Activated T-helper 1 cell treated with Interleukin-2 at 50 U/mL for 16 hours (primary cell): ENCODE measurements around the gene INKA1.
A peak's percentile ranks its signal among the peaks of the same experiment; 100 is the strongest.
"Not testable (repeated sequence)": the region's sequence is repeated elsewhere in the genome, so short reads cannot be mapped to it uniquely, and the experiment has no call there.

Source experiments
- DNase-seq: peaks from one replicate; pipeline ENCODE4 v3.0.0-alpha.2; 2020; ENCODE audit warnings: low read depth

The INKA1 gene

GRCh38 chr3:49807431-49808114 lies 4.5 kb downstream of the INKA1 start:
- DNase-seq = no peak

GRCh38 chr3:49812916-49813496 lies 9.9 kb downstream of the INKA1 start:
- DNase-seq = no peak

GRCh38 chr3:49813497-49814174 lies 10.6 kb downstream of the INKA1 start, which contains the start of gene UBA7:
Gene UBA7, minus strand, starts transcription at chr3:49813953. Its CDS starts 166 bp downstream, at chr3:49813787.
- DNase-seq = no peak

GRCh38 chr3:49823131-49823530 lies 20.1 kb downstream of the INKA1 start:
- DNase-seq = not testable (repeated sequence)

- DNase-seq = no peak
Measured at GRCh38 chr3:49826016-49826415, 23.0 kb downstream of the INKA1 start.

- DNase-seq = no peak
Measured at GRCh38 chr3:49831341-49831740, 28.3 kb downstream of the INKA1 start.

- peak; percentile 63 for DNase-seq
Measured at GRCh38 chr3:49839193-49839809, 36.2 kb downstream of the INKA1 start.

GRCh38 chr3:49840388-49840787 lies 37.3 kb downstream of the INKA1 start:
- no peak for DNase-seq

GRCh38 chr3:49841126-49841696 lies 38.1 kb downstream of the INKA1 start:
- no peak for DNase-seq

GRCh38 chr3:49841806-49842205 lies 38.7 kb downstream of the INKA1 start:
- no peak for DNase-seq

- DNase-seq = no peak
Measured at GRCh38 chr3:49842843-49843517, 39.9 kb downstream of the INKA1 start.

- DNase-seq = no peak
Measured at GRCh38 chr3:49844464-49845183, 41.6 kb downstream of the INKA1 start.

- no peak for DNase-seq
Measured at GRCh38 chr3:49845694-49846093, 42.6 kb downstream of the INKA1 start.
